Spinal cord (tissue), 4 donors: ENCODE measurements around the gene COMMD2. TPM values are rescaled to one million over a fixed set of nuclear protein-coding genes. Genes with fewer than 3 reads are reported as not detected.

Experiments used
- polyA plus RNA-seq, 2 donors: library from polyadenylated mRNA; unstranded; fragments of 120-200 nt; gene quantifications; one replicate each; pipeline ENCODE4 v1.2.1, GENCODE V29; 2013; ENCODE audit not compliant: insufficient read length in 2 of 2
- small RNA-seq: library from RNA; depleted of rRNA; stranded (forward); fragments of <200 nt; gene quantifications from one replicate; pipeline ENCODE3, GENCODE V24; 2014; ENCODE audit warnings: low replicate concordance
- total RNA-seq, 2 donors: library from RNA; depleted of rRNA in 1 of 2; stranded (reverse); fragments of 120-200 nt in 1 of 2; fragments of >200 nt in 1 of 2; gene quantifications; one replicate each; pipeline versions ENCODE4 v1.2.3 to v1.2.4, GENCODE V29; 2013 to 2014

Gene COMMD2
- total and polyA plus RNA-seq, 4 donors, result 49.4 to 65.2 (median 61.0) TPM

Small RNA genes within 50 kb of the gene (small RNA-seq; reads per million reads assigned to genes)
- not detected for gene RNU6-507P

Other genes starting within 250 kb of the COMMD2 start
- gene WWTR1, start 94.5 kb downstream of the COMMD2 start, total RNA-seq, result 10 to 100 TPM; 43.3 to 58.8 TPM
- 10 to 100 TPM; 41.7 to 44.9 TPM for gene WWTR1, start 94.5 kb downstream of the COMMD2 start, polyA plus RNA-seq
- 1 to 10 TPM; 1.8 to 3.3 TPM for gene ANKUB1, start 40.1 kb upstream of the COMMD2 start, total RNA-seq
- gene ANKUB1, start 40.1 kb upstream of the COMMD2 start, polyA plus RNA-seq, result 1 to 10 TPM in 1 of 2 donors, under 1 TPM in 1; 0.95 to 1.7 TPM
- gene RNF13, start 60.7 kb upstream of the COMMD2 start, total RNA-seq, result 100 to 1,000 TPM; 108 to 260 TPM
- gene RNF13, start 60.7 kb upstream of the COMMD2 start, polyA plus RNA-seq, result 100 to 1,000 TPM in 1 of 2 donors, 10 to 100 TPM in 1; 95.0 to 124 TPM
- gene PFN2, start 218.4 kb upstream of the COMMD2 start, total RNA-seq, result 100 to 1,000 TPM; 220 to 459 TPM
- gene PFN2, start 218.4 kb upstream of the COMMD2 start, polyA plus RNA-seq, result 100 to 1,000 TPM; 719 to 820 TPM